ENCODE measurements around the gene SH3BGR.
A peak's percentile ranks its signal among the peaks of the same experiment; 100 is the strongest.

The SH3BGR gene

GRCh38 chr21:39555911-39556590 lies 104.3 kb downstream of the SH3BGR start:
- DNase-seq: no peak

DNA sequence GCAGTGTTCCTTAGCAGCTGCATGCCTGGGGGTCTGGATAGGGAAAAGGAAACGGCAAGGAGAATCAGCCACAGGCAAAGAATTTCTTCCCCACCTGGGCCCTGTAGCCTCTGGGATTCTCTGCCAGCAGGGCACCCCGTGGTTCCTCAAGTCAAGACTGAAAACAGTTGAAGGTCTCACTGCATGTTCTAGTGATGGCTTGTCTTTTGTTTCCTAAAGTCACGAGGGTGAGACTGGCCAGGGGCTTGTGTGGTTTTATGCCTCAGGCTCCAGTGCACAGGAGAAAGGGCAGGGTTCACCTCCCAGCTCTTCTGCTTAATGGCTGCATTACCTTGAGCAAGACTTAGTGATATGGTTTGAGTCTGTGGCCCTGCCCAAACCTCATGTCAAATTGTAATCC lies 107.7 kb downstream of the SH3BGR start:
- DNase-seq: no peak

DNA sequence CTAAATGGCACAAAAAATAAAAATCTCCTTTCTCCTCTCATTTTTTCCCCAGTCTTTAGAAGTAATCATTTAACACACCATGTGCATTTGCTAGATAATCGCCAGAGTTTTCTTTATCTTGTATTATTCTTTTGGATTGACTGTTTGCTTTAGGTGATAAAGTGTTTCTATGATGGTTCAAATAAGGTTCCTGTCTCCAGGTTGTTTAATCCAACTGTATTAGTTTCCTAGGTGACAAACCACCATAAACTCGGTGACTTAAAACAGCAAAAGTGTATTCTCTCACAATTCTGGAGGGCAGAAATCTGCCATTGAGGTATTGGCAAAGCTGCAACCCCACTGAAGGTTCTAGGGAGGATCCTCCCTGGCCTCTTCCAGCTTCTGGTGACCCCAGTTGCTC lies 109.4 kb downstream of the SH3BGR start:
- no peak for DNase-seq

DNA sequence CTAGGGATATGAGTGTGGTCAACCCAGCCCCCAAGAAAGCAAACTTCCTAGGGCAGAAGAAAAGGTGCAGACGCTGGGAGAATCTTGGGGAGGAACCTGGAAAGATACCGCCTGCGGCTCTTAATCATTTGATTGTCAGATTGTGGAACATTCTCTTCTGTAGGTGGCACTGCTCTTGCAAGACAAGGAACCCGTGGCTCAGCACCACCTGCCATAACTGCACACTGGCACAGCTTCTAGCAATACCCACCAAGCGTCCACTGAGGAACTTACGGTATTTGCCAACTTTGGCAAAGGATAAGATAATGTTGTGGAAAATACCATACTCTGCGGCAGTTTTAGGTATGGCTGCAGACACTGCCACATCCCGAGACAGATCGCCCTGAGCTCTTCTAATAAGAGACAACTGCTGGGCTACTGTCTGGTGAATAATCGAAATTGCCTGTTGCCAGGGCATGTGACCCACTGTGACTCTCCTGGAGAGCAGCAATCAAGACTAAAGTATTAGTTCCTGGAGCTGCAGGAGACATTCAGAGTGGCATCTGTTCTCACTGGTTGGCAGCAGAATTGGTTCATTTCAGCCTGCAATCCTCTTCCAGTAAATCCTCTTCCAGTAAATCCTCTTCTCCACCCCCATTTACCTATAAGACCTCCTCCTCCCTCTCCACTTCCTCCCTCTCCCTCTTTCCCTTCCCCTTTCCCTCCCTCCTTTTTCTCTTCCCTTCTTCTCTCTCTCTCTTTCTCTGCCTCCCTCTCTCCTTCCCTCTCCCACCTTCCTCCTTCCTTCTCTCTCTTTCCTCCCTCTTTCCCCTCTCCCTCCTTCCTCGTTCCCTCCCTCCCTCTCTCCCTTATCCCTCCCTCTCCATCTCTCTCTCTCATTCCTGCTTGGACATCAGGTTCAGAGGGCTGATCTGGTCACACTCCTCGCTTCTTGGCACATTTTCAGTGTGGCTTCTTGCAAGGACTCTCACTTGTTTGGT lies 111.3 kb downstream of the SH3BGR start:
- DNase-seq: no peak

DNA sequence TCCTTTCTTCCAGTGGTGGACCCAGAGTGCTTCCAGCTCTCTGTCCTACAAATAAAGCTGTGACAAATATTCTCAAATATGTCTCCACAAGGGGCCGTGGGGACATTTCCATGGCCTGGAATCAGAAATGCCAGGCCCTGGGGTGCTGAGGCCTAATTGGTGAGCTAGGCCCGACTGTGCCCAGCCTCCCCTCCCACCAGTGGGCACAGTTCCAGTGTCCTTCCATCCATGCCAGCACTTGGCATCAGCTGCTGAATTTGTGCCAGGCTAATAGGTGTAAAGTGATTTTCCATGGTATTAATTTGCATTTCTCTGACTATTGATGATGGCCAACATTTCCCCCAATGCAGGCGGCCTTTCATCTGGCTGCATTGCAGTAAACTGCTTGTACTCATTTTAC lies 112.4 kb downstream of the SH3BGR start:
- peak; percentile 28 for DNase-seq

Measured in NCI-H2081 treated with DMSO at 0.1 percent for 48 hours (cell line).